ENCODE data around the gene MYMK.
A peak's percentile ranks its signal among the peaks of the same experiment; 100 is the strongest.

The MYMK gene

GRCh38 chr9:133478851-133479711 lies 45.7 kb downstream of the MYMK start, which contains the start of gene SLC2A6:
Gene SLC2A6 (minus strand): TSS chr9:133479099. CDS start chr9:133479059, 40 bp downstream.
- DNase-seq, result peak; percentile 92

- DNase-seq, result no peak
These were observed 46.5 kb downstream of the MYMK start for GRCh38 chr9:133477992-133478850.

GRCh38 chr9:133477461-133477860 lies 47.3 kb downstream of the MYMK start:
- DNase-seq, result no peak

GRCh38 chr9:133476941-133477340 lies 47.8 kb downstream of the MYMK start:
- no peak for DNase-seq

GRCh38 chr9:133476036-133476931 lies 48.5 kb downstream of the MYMK start:
- DNase-seq, result no peak

GRCh38 chr9:133475292-133476012 lies 49.3 kb downstream of the MYMK start:
- DNase-seq, result no peak

- DNase-seq, result no peak
These were observed 49.9 kb downstream of the MYMK start for GRCh38 chr9:133474853-133475252.

DNA sequence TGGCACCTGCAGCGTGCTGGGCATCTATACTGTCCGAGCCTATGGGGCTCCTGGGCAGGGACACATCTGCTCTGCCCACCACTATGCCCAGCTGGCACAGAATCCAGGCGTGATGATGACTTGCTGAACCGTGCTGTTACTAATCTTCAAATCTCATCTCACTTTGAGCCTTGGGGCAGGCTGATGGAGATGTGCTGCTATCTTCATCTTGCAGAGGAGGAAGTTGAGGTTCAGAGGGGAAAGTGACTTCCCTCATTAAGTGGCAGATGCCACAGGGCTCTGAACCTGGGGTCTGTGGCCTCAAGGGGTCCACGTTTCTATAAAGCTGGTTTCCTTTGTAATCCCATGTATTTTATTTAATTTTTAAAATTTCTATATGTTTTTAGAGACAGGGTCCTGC lies 50.5 kb downstream of the MYMK start:
- no peak for DNase-seq

DNA sequence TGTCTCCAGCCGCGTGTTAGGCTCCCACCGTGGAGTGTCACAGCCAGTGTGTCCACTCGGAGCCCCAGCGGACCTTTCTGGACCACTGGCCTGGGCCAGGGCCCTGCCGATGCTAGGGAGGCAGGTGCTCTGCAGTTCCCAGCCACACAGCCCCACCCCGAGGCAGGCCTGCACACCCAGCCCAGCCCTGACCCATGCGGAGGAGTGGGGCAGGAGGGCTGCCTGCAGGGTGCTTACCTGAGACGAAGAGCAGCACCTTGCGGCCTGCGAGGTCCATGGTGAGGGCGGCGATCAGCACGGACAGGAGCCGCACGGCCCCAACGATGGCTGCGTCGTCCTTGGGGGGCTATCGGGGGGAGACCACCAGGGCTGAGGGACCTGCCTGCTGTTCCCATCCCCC lies 51.0 kb downstream of the MYMK start:
- DNase-seq, result no peak

DNA sequence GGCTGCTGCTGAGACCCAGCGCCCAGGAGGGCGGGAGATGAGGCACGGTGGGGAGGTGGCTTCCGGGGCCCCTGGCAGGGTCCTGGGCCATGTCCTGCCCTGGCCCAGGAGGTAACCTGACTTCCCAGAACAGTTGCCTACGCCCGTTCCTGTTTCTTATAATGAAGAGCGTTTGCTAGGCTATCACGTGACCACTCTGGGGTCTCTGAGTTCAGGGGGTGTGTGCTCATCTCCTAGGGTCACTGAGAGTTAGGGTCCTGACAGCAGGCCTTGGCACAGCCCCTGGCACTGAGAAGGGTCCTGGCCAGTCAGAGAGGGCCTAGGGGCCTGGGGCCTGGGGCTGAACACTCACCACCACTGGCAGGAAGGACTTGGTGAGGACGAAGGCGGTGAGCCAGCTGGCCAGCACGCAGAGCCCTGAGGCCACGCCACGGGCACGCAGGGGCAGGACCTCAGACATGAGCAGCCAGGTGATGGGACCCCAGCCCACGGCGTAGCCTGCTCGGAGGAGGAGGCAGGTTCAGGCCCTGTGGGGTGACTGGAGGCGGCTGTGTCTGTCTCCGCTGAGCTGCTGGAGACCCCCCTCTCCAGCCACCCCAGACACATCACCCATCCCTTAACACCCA lies 51.9 kb downstream of the MYMK start:
- no peak for DNase-seq

GRCh38 chr9:133472277-133472645 lies 52.5 kb downstream of the MYMK start:
- no peak for DNase-seq

DNA sequence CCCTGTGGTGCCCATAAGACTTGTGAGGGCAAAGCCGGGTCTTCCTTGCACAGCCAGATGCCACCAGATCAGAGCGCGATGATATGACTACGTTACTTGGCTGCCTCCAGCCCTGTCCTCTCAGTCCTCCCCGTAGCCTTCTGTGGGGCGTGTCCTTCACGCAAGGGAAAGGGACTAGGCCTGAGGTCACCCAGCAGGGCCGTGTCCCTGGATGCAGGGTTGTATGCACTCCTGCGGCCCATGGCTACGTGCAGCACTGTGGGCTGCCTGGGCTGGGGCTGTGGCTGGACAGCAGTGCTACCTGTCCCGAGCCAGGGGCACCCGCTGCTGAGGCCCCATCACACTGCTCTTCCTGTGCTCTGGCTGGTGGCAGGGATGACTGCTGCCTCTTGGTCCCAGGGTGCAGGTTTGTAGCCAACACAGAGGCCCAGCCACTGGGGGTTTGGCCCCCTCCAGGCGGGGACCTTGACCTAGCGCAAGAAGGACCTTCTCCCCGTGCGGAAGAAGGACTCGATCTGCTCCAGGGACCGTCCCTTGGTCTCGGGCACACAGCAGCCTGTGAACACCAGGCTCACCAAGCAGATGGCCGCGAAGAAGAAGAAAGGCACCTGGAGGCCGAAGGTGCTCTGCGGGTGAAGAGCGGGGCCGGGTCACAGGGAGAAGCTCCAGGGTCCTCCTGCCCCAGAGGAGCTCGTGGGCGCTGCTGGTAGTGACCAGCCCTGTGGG lies 53.0 kb downstream of the MYMK start:
- DNase-seq, result no peak

DNA sequence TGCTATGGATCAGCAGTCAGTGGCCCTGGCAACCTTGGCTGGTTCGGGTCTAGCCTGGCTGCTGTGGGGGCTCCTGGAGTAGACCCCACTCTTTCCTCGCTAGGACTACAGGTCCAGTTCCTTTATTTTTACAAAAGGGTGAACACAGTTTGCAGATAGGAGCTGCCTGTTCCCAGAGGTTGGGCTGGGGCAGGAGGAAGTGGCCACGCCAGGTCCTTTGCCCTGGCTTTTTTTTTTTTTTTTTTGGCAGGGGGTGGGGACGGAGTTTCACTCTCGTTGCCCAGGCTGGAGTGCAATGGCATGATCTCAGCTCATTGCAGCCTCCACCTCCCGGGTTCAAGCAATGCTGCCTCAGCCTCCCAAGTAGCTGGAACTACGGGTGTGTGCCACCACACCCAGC lies 53.8 kb downstream of the MYMK start:
- DNase-seq, result no peak

- no peak for DNase-seq
These were observed 54.3 kb downstream of the MYMK start for GRCh38 chr9:133470427-133470924.

GRCh38 chr9:133468777-133469421 lies 55.9 kb downstream of the MYMK start:
- DNase-seq, result no peak

GRCh38 chr9:133468374-133468773 lies 56.4 kb downstream of the MYMK start:
- DNase-seq, result no peak

DNA sequence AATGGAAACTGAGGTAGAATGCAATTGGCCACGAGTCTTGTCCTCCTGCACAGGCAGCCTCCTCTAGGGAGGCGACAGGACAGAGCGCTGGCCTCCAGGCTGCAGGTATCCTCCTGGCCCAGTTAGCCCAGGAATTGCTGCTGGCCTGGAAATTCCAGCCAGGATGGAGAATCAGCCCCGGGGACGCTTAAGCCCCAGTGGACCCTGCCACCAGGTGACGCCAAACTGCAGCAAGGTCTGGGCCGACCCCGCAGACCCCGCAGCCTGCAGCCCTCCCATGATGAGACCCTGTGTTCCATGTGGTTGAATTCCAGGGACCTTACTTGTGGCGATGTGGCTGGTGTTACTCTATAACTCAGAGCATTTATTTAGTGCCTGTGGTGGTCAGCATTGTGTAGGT lies 57.7 kb downstream of the MYMK start:
- no peak for DNase-seq

DNA sequence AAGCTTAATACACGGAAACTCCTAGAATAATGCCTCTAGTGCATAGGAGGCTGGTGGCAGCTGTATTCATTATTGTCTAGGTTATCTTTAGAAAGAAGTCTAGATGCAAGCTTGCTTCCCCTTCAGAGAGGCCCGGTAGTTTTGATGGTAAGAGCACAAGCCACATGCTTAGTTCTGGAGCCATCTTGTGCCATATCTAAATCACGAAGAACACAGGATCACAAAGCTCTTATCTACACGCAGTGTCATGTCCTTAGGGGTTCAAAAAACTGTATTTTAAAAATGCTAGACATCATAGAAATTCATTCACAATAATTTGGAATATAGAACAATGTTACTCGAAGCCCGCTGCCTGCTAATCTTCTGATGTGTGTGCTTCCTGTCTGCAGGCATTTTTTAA lies 58.8 kb downstream of the MYMK start:
- DNase-seq, result no peak

GRCh38 chr9:133464638-133465037 lies 60.1 kb downstream of the MYMK start:
- peak; percentile 48 for DNase-seq
